Thyroid gland (tissue), 4 donors: ENCODE results near the gene LOXHD1. TPM values are rescaled to one million over a fixed set of nuclear protein-coding genes. Genes with fewer than 3 reads are reported as not detected.
A peak's percentile ranks its signal among the peaks of the same experiment; 100 is the strongest.

ENCODE experiments used
- DNase-seq, 2 donors: peaks; one replicate each; pipeline ENCODE4 v3.0.0-alpha.2; 2019
- H3K27ac ChIP-seq, 3 donors: fragments of 200-600 bp; sonication (generic); 1 replicate in 2 of 3; 2 replicates in 1 of 3; pipeline ENCODE4 v1.5.1; 2016 to 2019; ENCODE audit warnings: mild to moderate bottlenecking in 1 of 3, moderate library complexity in 1 of 3
- H3K27me3 ChIP-seq: fragments of 200-600 bp; sonication (generic); one replicate; pipeline ENCODE4 v1.5.1; 2019
- H3K36me3 ChIP-seq, 2 donors: fragments of 200-600 bp; sonication (generic); one replicate each; pipeline ENCODE4 v1.5.1; 2016 to 2019
- H3K4me1 ChIP-seq, 2 donors: fragments of 200-600 bp; sonication (generic); one replicate each; pipeline ENCODE4 v1.5.1; 2017 to 2019
- H3K4me3 ChIP-seq, 3 donors: fragments of 200-600 bp; sonication (generic); replicated peaks in 1 of 3; 1 replicate in 2 of 3; 2 replicates in 1 of 3; pipeline ENCODE4 v1.5.1; 2016; ENCODE audit warnings: mild to moderate bottlenecking in 1 of 3
- H3K9me3 ChIP-seq: fragments of 200-600 bp; sonication (generic); one replicate; pipeline ENCODE4 v1.5.1; 2017
- POLR2A ChIP-seq, 2 donors: fragments of 450-650 bp; IDR thresholded peaks; one replicate each; pipeline ENCODE4 v1.6.1; 2017; ENCODE audit warnings: antibody characterized with exemption in 2 of 2, mild to moderate bottlenecking in 2 of 2, moderate library complexity in 1 of 2
- WGBS, 2 donors: methylation state at CpG; one replicate each; pipeline ENCODE4 v1.1.5; 2017; 5-methylcytosine and 5-hydroxymethylcytosine counted together
- intact Hi-C: fragments of 100-400 bp; cut with DNase I; formaldehyde crosslinking; loops from one replicate; pipeline ENCODE4 v1.15.1; 2023
- total RNA-seq, 4 donors: library from RNA; depleted of rRNA; stranded (reverse); fragments of >200 nt; gene quantifications; one replicate each; pipeline ENCODE4 v1.2.3, GENCODE V29; 2016
- TF ChIP-seq, protein P1 (sequence below), 6 experiments: fragments of 200-600 bp in 3 of 6; fragments of 450-650 bp in 3 of 6; sonication (generic) in 3 of 6; IDR thresholded peaks; one replicate each; pipeline ENCODE4 v1.5.1; 2016 to 2019; ENCODE audit warnings: antibody characterized with exemption in 6 of 6, mild to moderate bottlenecking in 2 of 6, inconsistent platforms in 1 of 6, moderate library complexity in 1 of 6

The LOXHD1 gene
- total RNA-seq, 4 donors from 2014 or later, result 0.11 to 0.83 (median 0.32) TPM

DNA sequence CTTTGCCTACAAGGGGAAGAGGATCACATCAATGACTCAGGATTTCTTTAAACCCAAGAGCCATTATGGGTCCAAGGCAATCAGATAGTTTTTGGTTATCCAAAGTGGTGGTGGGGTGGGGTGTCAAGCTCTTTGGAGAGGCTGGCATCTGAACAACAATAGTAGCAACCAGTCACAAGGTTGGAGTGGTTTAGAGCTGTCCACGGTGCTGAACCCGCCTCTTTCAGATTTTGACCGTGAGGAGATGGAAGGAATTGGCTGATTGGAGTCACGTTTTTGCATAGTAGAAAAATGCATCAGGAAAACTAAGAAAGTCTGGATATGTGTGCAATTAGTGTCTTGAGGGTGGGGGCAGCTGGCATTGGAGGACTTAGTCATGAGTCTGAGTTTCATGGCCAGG is 159.9 kb downstream of the LOXHD1 start:
- Histone ChIP-seq H3K4me1 (no peaks in the 10 kb centered on the region), H3K27me3 (no peaks in the 10 kb centered on the region), H3K36me3 (no peaks in the 10 kb centered on the region), H3K9me3 (no peaks in the 10 kb centered on the region), H3K4me3 (no peak overlapping the region), H3K27ac (no peak overlapping the region)
- WGBS, 2 donors, result 2 to 5% methylated on average over 4 of the region's 4 CpGs
- peak; percentile 34 to 68 for DNase-seq
- intact Hi-C loops, result no loop called here
- TF ChIP-seq, protein P1, sequence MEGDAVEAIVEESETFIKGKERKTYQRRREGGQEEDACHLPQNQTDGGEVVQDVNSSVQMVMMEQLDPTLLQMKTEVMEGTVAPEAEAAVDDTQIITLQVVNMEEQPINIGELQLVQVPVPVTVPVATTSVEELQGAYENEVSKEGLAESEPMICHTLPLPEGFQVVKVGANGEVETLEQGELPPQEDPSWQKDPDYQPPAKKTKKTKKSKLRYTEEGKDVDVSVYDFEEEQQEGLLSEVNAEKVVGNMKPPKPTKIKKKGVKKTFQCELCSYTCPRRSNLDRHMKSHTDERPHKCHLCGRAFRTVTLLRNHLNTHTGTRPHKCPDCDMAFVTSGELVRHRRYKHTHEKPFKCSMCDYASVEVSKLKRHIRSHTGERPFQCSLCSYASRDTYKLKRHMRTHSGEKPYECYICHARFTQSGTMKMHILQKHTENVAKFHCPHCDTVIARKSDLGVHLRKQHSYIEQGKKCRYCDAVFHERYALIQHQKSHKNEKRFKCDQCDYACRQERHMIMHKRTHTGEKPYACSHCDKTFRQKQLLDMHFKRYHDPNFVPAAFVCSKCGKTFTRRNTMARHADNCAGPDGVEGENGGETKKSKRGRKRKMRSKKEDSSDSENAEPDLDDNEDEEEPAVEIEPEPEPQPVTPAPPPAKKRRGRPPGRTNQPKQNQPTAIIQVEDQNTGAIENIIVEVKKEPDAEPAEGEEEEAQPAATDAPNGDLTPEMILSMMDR (IDR thresholded peaks at IDR 0.05), result no peak
- TF ChIP-seq POLR2A (IDR thresholded peaks at IDR 0.05), result no peak

GRCh38 chr18:46488471-46489213 is 168.4 kb downstream of the LOXHD1 start:
- no peak for DNase-seq
- Histone ChIP-seq H3K4me1 (no peaks in the 10 kb centered on the region), H3K4me3 (no peak overlapping the region), H3K9me3 (no peaks in the 10 kb centered on the region), H3K36me3 (no peaks in the 10 kb centered on the region), H3K27ac (no peak overlapping the region), H3K27me3 (no peaks in the 10 kb centered on the region)
- intact Hi-C loops, result loop anchor here (10.0 kb wide), 1 partner anchor 324 kb away; no protein-coding TSS in a partner anchor
- TF ChIP-seq, protein P1 (IDR thresholded peaks at IDR 0.05), result no peak
- no peak for TF ChIP-seq POLR2A (IDR thresholded peaks at IDR 0.05)
- WGBS, 2 donors, result 78 to 87% methylated on average over 11 of the region's 11 CpGs

DNA sequence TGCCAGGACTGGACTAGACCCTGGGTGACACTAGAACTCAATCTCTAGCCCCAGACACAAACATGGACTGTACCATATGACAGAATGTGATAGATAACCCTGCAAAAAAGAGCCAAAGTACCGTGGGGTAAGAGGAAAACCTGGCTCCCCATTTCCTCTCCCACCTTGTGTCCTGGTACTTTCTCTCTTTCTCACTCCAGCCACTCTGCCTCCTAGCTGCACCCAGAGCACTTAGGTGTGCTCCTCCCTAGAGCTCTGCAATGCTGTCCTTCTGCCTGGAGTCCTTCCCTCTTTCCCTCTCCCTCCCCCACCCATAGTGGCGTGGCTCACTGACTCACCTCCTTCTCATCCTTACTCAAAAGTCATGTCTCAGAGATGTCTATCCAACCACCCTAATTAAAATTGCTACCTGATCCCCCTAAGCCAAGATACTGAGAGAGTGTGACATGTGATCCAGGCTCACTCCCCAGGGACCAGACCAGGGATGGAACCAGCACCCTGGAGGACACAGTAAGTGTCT is 171.3 kb downstream of the LOXHD1 start:
- no peak overlapping the region for H3K4me3 ChIP-seq
- H3K36me3 ChIP-seq, result no peaks in the 10 kb centered on the region
- DNase-seq, result no peak
- H3K9me3 ChIP-seq, result no peaks in the 10 kb centered on the region
- H3K4me1 ChIP-seq, result no peaks in the 10 kb centered on the region
- no peak overlapping the region for H3K27ac ChIP-seq
- H3K27me3 ChIP-seq, result no peaks in the 10 kb centered on the region
- intact Hi-C loops, result loop anchor here (2.0 to 10.0 kb wide), 2 partner anchors 203 to 321 kb away; no protein-coding TSS in a partner anchor
- TF ChIP-seq, protein P1 (IDR thresholded peaks at IDR 0.05), result no peak
- TF ChIP-seq POLR2A (IDR thresholded peaks at IDR 0.05), result no peak
- 47 to 52% methylated on average over 2 of the region's 2 CpGs for WGBS, 2 donors

GRCh38 chr18:46484971-46485370 is 172.0 kb downstream of the LOXHD1 start:
- 34 to 37% methylated on average over 16 of the region's 16 CpGs for WGBS, 2 donors
- intact Hi-C loops, result loop anchor here (2.0 to 10.0 kb wide), 3 partner anchors 172 to 320 kb away; partner anchors contain the start of gene LOXHD1
- no peaks in the 10 kb centered on the region for H3K36me3 ChIP-seq
- no peak for DNase-seq
- H3K4me1 ChIP-seq, result no peaks in the 10 kb centered on the region
- H3K9me3 ChIP-seq, result no peaks in the 10 kb centered on the region
- no peak overlapping the region for H3K4me3 ChIP-seq
- TF ChIP-seq POLR2A (IDR thresholded peaks at IDR 0.05), result no peak
- TF ChIP-seq, protein P1 (IDR thresholded peaks at IDR 0.05), result no peak
- H3K27me3 ChIP-seq, result no peaks in the 10 kb centered on the region
- H3K27ac ChIP-seq, result no peak overlapping the region

DNA sequence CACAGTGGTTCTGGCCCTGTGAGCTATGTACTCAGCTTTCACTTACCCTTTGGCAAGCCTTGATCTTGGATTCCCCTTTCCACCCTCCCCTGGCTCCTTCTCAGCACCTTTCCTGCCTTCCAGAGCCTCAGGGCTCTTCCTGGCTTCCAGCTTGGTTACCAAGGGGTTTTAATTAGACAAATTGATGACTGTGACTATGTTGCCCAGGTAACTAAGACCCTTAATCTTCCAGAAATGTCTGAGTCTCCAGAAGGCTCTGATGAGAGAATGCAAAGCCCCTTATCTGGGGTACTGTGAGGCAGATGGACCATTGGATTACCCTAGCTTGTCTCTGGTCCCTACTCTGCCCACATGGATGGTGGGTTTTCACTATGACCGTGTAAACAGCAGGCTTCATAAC is 174.2 kb downstream of the LOXHD1 start:
- H3K4me3 ChIP-seq, result no peak overlapping the region

More for the DNA sequence above, 174.2 kb downstream of the LOXHD1 start:
- DNase-seq, result no peak
- no peaks in the 10 kb centered on the region for H3K27me3 ChIP-seq
- TF ChIP-seq POLR2A (IDR thresholded peaks at IDR 0.05), result no peak
- TF ChIP-seq, protein P1 (IDR thresholded peaks at IDR 0.05), result no peak
- H3K9me3 ChIP-seq, result no peaks in the 10 kb centered on the region
- no peaks in the 10 kb centered on the region for H3K4me1 ChIP-seq
- WGBS, 2 donors, result 94 to 100% methylated on average over 1 of the region's 1 CpG
- intact Hi-C loops, result loop anchor here (5.0 to 10.0 kb wide), 2 partner anchors 174 to 318 kb away; partner anchors contain the start of gene LOXHD1
- H3K36me3 ChIP-seq, result no peaks in the 10 kb centered on the region
- H3K27ac ChIP-seq, result no peak overlapping the region
